Lower leg skin (tissue), 4 donors: ENCODE results near the gene SAT2. TPM values are rescaled to one million over a fixed set of nuclear protein-coding genes. Genes with fewer than 3 reads are reported as not detected.
A peak's percentile ranks its signal among the peaks of the same experiment; 100 is the strongest.

ENCODE experiments used
- DNase-seq, 2 donors: peaks; one replicate each; pipeline ENCODE4 v3.0.0-alpha.2; 2019; ENCODE audit warnings: low spot score in 2 of 2
- H3K4me3 ChIP-seq: fragments of 200-600 bp; sonication (generic); 2 replicates; pipeline ENCODE4 v1.5.1; 2017; ENCODE audit warnings: mild to moderate bottlenecking, low read depth; ENCODE audit not compliant: poor library complexity, severe bottlenecking
- POLR2A ChIP-seq, 2 donors: fragments of 450-650 bp; IDR thresholded peaks; one replicate each; pipeline ENCODE4 v1.6.1; 2016 to 2017; ENCODE audit warnings: antibody characterized with exemption in 2 of 2, mild to moderate bottlenecking in 1 of 2, moderate library complexity in 1 of 2
- WGBS, 2 donors: methylation state at CpG; one replicate each; pipeline ENCODE4 v1.1.5; 2018; 5-methylcytosine and 5-hydroxymethylcytosine counted together
- intact Hi-C: fragments of 100-400 bp; cut with DNase I; formaldehyde crosslinking; loops from one replicate; pipeline ENCODE4 v1.15.0; 2023; ENCODE audit warnings: low total_unique reads
- total RNA-seq, 4 donors: library from RNA; depleted of rRNA; stranded (reverse); fragments of >200 nt; gene quantifications; one replicate each; pipeline ENCODE4 v1.1.0, GENCODE V29; 2016
- TF ChIP-seq, protein P1 (sequence below), 3 donors: fragments of 450-650 bp; IDR thresholded peaks; one replicate each; pipeline ENCODE4 v1.5.1; 2016; ENCODE audit warnings: antibody characterized with exemption in 3 of 3, mild to moderate bottlenecking in 3 of 3, moderate library complexity in 2 of 3

SAT2 gene
- total RNA-seq, 4 donors from 2014 or later = 32.7 to 50.5 (median 43.0) TPM

DNA sequence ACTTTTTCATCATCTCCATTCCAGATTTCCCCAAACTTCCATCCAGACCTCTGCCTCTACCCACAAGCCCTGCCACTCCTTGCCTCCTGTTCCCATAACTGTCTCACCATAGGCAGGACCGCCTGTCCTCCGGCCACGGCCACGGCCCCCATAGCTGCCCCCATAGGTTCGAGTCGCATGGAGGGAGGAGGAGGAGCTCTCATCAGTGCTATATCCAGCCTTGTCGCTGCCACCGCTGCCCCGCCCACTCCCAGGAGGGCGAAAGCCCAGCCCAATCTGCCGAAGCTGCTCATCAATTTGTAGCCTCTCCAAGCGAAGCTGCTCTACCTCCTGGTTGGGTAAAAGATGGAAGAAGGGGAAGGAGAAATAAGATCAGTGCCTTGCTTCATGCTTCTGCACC is 34.3 kb downstream of the SAT2 start:
- 72 to 85% methylated on average over 12 of the region's 12 CpGs for WGBS, 2 donors
- no peak overlapping the region for H3K4me3 ChIP-seq
- TF ChIP-seq, protein P1, sequence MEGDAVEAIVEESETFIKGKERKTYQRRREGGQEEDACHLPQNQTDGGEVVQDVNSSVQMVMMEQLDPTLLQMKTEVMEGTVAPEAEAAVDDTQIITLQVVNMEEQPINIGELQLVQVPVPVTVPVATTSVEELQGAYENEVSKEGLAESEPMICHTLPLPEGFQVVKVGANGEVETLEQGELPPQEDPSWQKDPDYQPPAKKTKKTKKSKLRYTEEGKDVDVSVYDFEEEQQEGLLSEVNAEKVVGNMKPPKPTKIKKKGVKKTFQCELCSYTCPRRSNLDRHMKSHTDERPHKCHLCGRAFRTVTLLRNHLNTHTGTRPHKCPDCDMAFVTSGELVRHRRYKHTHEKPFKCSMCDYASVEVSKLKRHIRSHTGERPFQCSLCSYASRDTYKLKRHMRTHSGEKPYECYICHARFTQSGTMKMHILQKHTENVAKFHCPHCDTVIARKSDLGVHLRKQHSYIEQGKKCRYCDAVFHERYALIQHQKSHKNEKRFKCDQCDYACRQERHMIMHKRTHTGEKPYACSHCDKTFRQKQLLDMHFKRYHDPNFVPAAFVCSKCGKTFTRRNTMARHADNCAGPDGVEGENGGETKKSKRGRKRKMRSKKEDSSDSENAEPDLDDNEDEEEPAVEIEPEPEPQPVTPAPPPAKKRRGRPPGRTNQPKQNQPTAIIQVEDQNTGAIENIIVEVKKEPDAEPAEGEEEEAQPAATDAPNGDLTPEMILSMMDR (IDR thresholded peaks at IDR 0.05) = no peak
- no peak for TF ChIP-seq POLR2A (IDR thresholded peaks at IDR 0.05)
- intact Hi-C loops = no loop called here
- DNase-seq = no peak

DNA sequence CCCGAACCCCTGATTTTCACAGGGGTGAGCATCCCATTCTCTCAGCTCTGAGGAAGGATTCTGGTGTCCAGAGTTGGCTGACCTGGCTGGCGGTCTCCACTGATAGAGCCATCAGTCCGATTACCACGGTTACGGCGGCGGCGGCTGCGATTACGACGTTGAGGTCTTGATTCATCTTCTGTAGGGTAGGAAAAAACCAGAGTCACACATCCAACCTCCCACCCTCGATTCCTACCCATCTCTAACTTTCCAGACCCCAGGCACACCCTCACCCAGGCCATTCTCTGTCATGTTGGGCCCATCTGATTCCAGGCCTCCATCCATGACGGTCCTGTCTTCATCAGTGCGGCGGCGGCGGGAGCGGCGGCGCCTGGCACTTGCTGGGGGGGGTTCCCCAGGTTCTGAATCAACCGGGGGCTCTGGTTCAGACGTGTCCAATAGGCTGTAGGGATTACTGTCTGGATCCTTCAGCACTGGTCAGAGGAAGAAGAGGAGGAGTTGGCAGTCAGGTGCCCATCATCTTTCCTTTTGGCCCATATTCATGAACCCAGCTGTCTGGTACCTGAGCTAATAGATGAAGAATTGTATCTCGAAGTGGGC is 35.1 kb downstream of the SAT2 start:
- TF ChIP-seq, protein P1 (IDR thresholded peaks at IDR 0.05) = no peak
- TF ChIP-seq POLR2A (IDR thresholded peaks at IDR 0.05) = no peak
- intact Hi-C loops = no loop called here
- H3K4me3 ChIP-seq = no peak overlapping the region
- no peak for DNase-seq
- WGBS, 2 donors = 91 to 96% methylated on average over 23 of the region's 23 CpGs

DNA sequence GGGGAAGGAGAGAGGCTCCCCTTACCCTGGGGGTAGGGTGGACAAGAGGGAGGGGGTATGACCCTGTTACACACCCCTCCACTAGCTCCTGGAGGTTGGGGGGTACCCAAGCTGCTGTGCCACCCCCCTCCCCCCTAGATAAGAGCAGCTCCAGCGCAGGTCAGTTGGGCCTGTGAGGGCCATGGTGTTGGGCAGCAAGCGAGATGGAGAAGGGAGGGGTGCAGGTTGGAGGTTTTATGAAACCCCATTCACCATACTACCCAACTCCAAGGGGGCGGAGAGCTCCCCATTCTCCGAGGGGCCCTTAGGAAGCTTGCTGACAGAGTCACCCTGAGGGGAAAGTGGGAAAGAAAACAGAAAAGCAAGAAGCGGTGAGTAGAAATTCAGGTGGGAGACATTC is 36.0 kb downstream of the SAT2 start:
- TF ChIP-seq, protein P1 (IDR thresholded peaks at IDR 0.05) = no peak

DNA sequence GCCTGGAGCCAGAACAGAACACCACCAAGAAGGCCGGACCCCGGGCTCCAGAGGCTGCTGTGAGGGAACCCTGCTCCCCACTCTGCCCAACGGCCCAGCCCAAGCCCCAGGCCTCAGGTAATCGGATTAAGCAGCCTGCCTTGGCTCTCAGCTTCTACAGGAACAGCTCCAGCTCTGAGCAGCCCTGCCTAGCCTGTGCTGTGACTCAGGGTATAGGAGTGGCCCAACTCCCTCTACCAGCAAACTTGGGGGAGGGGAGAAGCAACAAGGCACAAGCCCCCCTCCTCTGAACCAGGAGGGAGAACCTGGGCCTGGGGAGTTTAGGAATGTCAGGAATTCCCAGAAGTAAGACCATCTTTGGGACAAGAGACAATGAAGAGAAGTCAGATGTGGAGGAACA is 36.9 kb downstream of the SAT2 start:
- no peak overlapping the region for H3K4me3 ChIP-seq
- TF ChIP-seq, protein P1 (IDR thresholded peaks at IDR 0.05) = no peak
- no peak for TF ChIP-seq POLR2A (IDR thresholded peaks at IDR 0.05)
- intact Hi-C loops = no loop called here
- peak in 1 of 2 donors; percentile 62 for DNase-seq
- 45 to 54% methylated on average over 4 of the region's 4 CpGs for WGBS, 2 donors

More for the DNA sequence above, 36.0 kb downstream of the SAT2 start:
- intact Hi-C loops = no loop called here
- no peak overlapping the region for H3K4me3 ChIP-seq
- WGBS, 2 donors = 85 to 91% methylated on average over 5 of the region's 5 CpGs
- DNase-seq = peak in 1 of 2 donors; percentile 68

DNA sequence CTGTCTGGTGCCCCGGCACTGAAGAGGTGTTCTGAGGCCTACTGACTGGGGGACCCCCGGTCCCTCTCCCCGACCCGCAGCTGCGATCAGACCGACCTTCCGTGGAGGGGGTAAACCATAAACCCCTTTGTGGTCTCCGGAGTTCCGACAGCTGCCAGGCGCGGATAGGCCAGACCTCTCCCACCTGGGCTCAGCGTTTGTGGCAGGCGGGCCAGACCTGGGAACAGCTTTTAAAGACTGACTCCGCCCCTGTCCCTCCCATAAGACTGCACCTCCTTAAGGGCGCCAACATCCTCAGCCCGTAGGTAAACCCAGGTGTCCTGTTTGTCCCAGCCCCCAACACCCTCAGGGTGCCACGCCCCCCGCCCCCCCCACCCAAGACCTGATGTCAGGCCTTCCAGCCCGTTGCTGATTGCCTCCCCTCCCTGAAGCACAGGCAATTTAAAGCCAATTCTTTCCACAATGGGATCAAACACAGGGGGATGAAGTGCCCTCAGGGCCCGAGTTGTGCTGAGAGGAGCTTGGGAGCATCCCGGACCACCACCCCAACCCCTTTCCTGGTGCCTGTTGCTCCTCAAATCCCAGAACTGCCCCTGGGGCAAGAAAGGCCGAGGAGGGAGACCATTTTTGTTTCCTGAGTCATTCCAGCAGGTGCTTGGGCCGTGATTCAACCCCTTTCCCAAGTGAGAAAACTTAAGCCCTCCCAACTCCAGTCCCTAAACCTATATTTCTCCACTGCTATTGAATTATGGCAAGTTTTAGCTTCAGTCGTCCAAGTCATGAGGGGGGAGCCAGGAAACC is 37.5 kb downstream of the SAT2 start, which contains the start of gene SOX15:
TSS of gene SOX15 (minus strand) at position 204 of the 801 bp plus-strand sequence. CDS start 418 bp downstream, outside the sequence.
- WGBS, 2 donors = 32 to 33% methylated on average over 22 to 24 of the region's 24 CpGs

More for the DNA sequence above, 37.5 kb downstream of the SAT2 start, which contains the start of gene SOX15:
- peak in 1 of 2 donors; percentile 91 for DNase-seq
- intact Hi-C loops = no loop called here
- TF ChIP-seq, protein P1 (IDR thresholded peaks at IDR 0.05) = no peak
- no peak for TF ChIP-seq POLR2A (IDR thresholded peaks at IDR 0.05)
- peak within 1 kb of the TSS; percentile 18 for H3K4me3 ChIP-seq
